GM06990 (cell line): ENCODE data around the gene TNFRSF4.

Experiments used
- DNase-seq: peaks from one replicate; pipeline ENCODE4 v3.0.0-alpha.2; 2011; ENCODE audit not compliant: insufficient read length; ENCODE audit errors: extremely low read depth
- H3K27me3 ChIP-seq: replicated peaks from 2 replicates; pipeline ENCODE4 v1.6.0; 2011; ENCODE audit warnings: low read length; ENCODE audit not compliant: control insufficient read depth, insufficient read depth
- H3K36me3 ChIP-seq: 2 replicates; pipeline ENCODE4 v1.5.1; 2011; ENCODE audit warnings: low read length; ENCODE audit not compliant: control insufficient read depth, insufficient read depth
- H3K4me3 ChIP-seq: replicated peaks from 2 replicates; pipeline ENCODE4 v1.5.1; 2011; ENCODE audit warnings: low read depth, mild to moderate bottlenecking, control low read depth, low read length
- CTCF ChIP-seq: IDR thresholded peaks from 2 replicates; pipeline ENCODE4 v1.5.1; 2011; ENCODE audit warnings: low read length, control low read depth, mild to moderate bottlenecking, inconsistent platforms; ENCODE audit not compliant: insufficient read depth, poor library complexity, severe bottlenecking

The TNFRSF4 gene

GRCh38 chr1:1239614-1240347 is 25.8 kb upstream of the TNFRSF4 start:
- no peaks in the 10 kb centered on the region for H3K36me3 ChIP-seq
- TF ChIP-seq CTCF, result no peak
- H3K27me3 ChIP-seq, result no peaks in the 10 kb centered on the region; the same call in 1 of the 2 replicates
- H3K4me3 ChIP-seq, result no peak overlapping the region
- DNase-seq, result no peak

- Histone ChIP-seq H3K36me3 (no peaks in the 10 kb centered on the region), H3K27me3 (no peaks in the 10 kb centered on the region; the same call in 1 of the 2 replicates), H3K4me3 (no peak overlapping the region)
- TF ChIP-seq CTCF, result no peak
- DNase-seq, result no peak
These were observed 25.3 kb upstream of the TNFRSF4 start for GRCh38 chr1:1239227-1239613.

- TF ChIP-seq CTCF, result no peak
- Histone ChIP-seq H3K4me3 (no peak overlapping the region), H3K36me3 (no peaks in the 10 kb centered on the region), H3K27me3 (no peaks in the 10 kb centered on the region; the same call in 1 of the 2 replicates)
- DNase-seq, result no peak
These were observed 24.8 kb upstream of the TNFRSF4 start for GRCh38 chr1:1238702-1239178.

- DNase-seq, result no peak
- no peaks in the 10 kb centered on the region; the same call in 1 of the 2 replicates for H3K36me3 ChIP-seq
- no peaks in the 10 kb centered on the region; the same call in 1 of the 2 replicates for H3K27me3 ChIP-seq
- H3K4me3 ChIP-seq, result no peak overlapping the region
- TF ChIP-seq CTCF, result no peak
These were observed 24.1 kb upstream of the TNFRSF4 start for GRCh38 chr1:1237874-1238701.

- H3K36me3 ChIP-seq, result no peaks in the 10 kb centered on the region; the same call in 1 of the 2 replicates
- no peak for TF ChIP-seq CTCF
- DNase-seq, result no peak
These were observed 23.3 kb upstream of the TNFRSF4 start for GRCh38 chr1:1236945-1237873.

More at GRCh38 chr1:1236945-1237873, 23.3 kb upstream of the TNFRSF4 start:
- Histone ChIP-seq H3K27me3 (no peaks in the 10 kb centered on the region; the same call in 1 of the 2 replicates), H3K4me3 (no peak overlapping the region)
